HG03469 (cell line): ENCODE data around the gene ANKH.
A peak's percentile ranks its signal among the peaks of the same experiment; 100 is the strongest.

Experiments
- ATAC-seq: cut with Tn5 transposase; IDR thresholded peaks from one replicate; pipeline ENCODE4 v1.9.1; 2021; ENCODE audit warnings: mild to moderate bottlenecking, moderate library complexity, moderate number of reproducible peaks; ENCODE audit not compliant: unreplicated experiment

Gene ANKH

GRCh38 chr5:14699159-14699558, 172.4 kb downstream of the ANKH start:
- no peak for ATAC-seq

- no peak for ATAC-seq
These were observed 173.1 kb downstream of the ANKH start for GRCh38 chr5:14698495-14698894.

- no peak for ATAC-seq
These were observed 174.7 kb downstream of the ANKH start for GRCh38 chr5:14696851-14697250.

- no peak for ATAC-seq
These were observed 175.5 kb downstream of the ANKH start for GRCh38 chr5:14696057-14696456.

- no peak for ATAC-seq
These were observed 176.4 kb downstream of the ANKH start for GRCh38 chr5:14695152-14695551.

GRCh38 chr5:14693070-14693469, 178.5 kb downstream of the ANKH start:
- ATAC-seq = no peak

GRCh38 chr5:14687023-14687665, 184.4 kb downstream of the ANKH start:
- no peak for ATAC-seq

- no peak for ATAC-seq
These were observed 185.1 kb downstream of the ANKH start for GRCh38 chr5:14686517-14686916.

- peak; percentile 92 for ATAC-seq
These were observed 185.8 kb downstream of the ANKH start for GRCh38 chr5:14685757-14686156.

GRCh38 chr5:14684757-14685156, 186.8 kb downstream of the ANKH start:
- ATAC-seq = no peak

- no peak for ATAC-seq
These were observed 187.6 kb downstream of the ANKH start for GRCh38 chr5:14683906-14684455.

- no peak for ATAC-seq
These were observed 190.3 kb downstream of the ANKH start for GRCh38 chr5:14681236-14681752.

- no peak for ATAC-seq
These were observed 192.0 kb downstream of the ANKH start for GRCh38 chr5:14679595-14679994.

GRCh38 chr5:14678773-14679334, 192.7 kb downstream of the ANKH start:
- ATAC-seq = no peak

GRCh38 chr5:14676320-14676719, 195.3 kb downstream of the ANKH start:
- peak; percentile 38 for ATAC-seq

GRCh38 chr5:14675865-14676300, 195.7 kb downstream of the ANKH start:
- ATAC-seq = peak; percentile 33

GRCh38 chr5:14674983-14675854, 196.4 kb downstream of the ANKH start:
- ATAC-seq = peak; percentile 0

GRCh38 chr5:14673443-14673842, 198.1 kb downstream of the ANKH start:
- ATAC-seq = no peak

GRCh38 chr5:14672484-14673394, 198.8 kb downstream of the ANKH start:
- no peak for ATAC-seq

- ATAC-seq = no peak
These were observed 199.5 kb downstream of the ANKH start for GRCh38 chr5:14672082-14672481.
